D721Med (cell line): Measurements from ENCODE around the gene EPC1.

Source experiments
- DNase-seq: peaks from one replicate; pipeline ENCODE4 v3.0.0; 2011; ENCODE audit warnings: low spot score; ENCODE audit not compliant: insufficient read length
- FAIRE-seq: peaks from 2 replicates; lab custom pipeline; 2011; peaks lifted over from hg19 to GRCh38; lab: Jason Lieb, UNC
- TF ChIP-seq, protein P1 (sequence below): IDR thresholded peaks from 2 replicates; pipeline ENCODE4 v1.5.1; 2012; ENCODE audit warnings: mild to moderate bottlenecking, control low read depth; ENCODE audit not compliant: insufficient read depth; ENCODE audit errors: missing control alignments

The EPC1 gene

DNA sequence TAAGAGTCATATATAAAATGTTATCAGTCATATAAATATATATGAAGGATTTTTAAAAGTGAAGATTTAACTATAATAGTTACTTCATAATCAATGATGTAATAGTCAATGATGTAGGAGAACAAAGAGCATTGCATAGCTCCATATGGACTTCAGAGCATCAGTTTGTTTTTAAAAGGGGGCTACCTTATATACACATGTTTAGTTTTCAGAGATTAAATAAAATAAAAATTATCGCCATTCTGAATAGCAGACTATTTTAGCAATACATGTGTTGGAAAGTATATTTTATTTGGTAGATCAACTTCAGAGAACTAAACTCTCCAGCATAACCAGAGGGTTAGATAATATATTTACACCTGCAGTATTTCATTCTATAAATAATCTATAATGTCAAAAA, 29.1 kb upstream of the EPC1 start:
- FAIRE-seq (no peak), DNase-seq (no peak)
- TF ChIP-seq, protein P1, sequence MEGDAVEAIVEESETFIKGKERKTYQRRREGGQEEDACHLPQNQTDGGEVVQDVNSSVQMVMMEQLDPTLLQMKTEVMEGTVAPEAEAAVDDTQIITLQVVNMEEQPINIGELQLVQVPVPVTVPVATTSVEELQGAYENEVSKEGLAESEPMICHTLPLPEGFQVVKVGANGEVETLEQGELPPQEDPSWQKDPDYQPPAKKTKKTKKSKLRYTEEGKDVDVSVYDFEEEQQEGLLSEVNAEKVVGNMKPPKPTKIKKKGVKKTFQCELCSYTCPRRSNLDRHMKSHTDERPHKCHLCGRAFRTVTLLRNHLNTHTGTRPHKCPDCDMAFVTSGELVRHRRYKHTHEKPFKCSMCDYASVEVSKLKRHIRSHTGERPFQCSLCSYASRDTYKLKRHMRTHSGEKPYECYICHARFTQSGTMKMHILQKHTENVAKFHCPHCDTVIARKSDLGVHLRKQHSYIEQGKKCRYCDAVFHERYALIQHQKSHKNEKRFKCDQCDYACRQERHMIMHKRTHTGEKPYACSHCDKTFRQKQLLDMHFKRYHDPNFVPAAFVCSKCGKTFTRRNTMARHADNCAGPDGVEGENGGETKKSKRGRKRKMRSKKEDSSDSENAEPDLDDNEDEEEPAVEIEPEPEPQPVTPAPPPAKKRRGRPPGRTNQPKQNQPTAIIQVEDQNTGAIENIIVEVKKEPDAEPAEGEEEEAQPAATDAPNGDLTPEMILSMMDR, result no peak

DNA sequence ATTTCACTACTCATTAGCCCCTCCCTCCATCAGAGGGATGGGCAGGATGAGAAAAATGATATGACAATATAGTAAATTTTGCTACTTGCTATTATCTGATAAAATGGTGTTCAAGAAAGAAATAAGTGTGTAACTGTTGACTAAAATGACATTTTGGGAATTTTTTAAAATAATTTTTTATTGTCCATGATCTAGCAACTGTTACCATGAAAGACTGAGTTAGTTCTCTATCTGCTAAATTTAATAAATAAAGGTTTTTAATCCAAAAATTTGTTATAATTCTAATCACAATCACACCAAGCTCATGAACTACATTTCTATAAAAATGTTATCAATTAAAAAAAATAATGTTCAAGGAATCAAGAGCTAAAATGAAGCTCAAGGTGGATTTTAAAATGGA, 28.7 kb upstream of the EPC1 start:
- FAIRE-seq, result no peak
- DNase-seq, result no peak
- TF ChIP-seq, protein P1, result no peak

DNA sequence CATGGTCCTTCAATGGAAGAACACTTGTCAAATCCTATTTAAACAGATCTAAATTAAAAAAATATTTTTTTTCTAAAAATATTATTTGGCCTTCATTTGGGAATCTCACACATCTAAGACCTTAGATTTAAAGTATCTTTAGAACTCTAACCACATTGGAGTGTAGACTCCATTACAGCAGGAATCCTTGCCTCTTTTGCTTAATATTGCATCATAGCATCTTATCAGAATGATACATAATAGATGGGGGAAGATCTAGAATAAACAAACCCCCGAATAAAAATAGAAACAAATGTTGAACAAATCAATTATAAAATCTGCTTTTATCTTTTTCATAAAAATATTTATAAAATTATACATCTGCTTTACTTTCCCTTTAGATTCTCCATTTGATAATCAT, 27.6 kb upstream of the EPC1 start:
- no peak for FAIRE-seq
- TF ChIP-seq, protein P1, result no peak
- DNase-seq, result no peak

DNA sequence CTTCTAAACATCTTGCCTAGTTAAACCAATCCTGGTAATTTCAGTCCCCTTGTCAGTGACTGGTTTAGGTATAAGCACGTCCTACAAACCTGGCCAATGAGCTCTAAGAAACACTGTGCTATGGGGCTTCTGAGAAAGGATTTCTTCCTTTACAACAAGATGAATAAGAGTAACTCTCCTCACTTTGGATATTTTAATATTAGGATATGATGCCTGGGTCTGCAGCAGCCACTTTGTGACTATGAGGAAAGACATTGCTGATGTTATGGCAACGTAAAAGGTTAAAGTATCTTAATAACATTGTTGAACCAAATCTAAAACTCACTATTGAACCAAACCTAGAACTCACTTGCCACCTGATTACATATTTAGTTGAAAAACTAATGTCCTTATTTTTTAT, 26.5 kb upstream of the EPC1 start:
- TF ChIP-seq, protein P1, result no peak
- no peak for FAIRE-seq
- no peak for DNase-seq

DNA sequence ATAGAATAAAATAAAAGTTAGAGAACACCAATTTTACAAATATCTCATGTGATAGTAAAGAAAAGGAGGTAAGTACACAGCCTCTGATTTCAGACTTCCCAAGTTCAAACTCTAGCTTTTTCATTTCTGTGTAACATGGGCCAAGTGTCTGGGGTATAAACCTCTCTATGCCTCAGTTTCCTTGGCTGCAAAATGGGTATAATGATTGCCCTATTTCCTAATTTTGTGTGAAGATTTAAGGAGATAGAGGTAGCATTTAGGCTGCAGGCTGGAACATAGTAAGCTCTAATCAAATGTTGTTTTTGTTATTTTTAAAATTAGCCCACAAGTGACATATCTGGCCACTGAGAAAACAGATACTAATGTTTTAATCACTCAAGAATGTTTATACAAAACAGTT, 26.1 kb upstream of the EPC1 start:
- no peak for DNase-seq
- TF ChIP-seq, protein P1, result no peak
- FAIRE-seq, result no peak

DNA sequence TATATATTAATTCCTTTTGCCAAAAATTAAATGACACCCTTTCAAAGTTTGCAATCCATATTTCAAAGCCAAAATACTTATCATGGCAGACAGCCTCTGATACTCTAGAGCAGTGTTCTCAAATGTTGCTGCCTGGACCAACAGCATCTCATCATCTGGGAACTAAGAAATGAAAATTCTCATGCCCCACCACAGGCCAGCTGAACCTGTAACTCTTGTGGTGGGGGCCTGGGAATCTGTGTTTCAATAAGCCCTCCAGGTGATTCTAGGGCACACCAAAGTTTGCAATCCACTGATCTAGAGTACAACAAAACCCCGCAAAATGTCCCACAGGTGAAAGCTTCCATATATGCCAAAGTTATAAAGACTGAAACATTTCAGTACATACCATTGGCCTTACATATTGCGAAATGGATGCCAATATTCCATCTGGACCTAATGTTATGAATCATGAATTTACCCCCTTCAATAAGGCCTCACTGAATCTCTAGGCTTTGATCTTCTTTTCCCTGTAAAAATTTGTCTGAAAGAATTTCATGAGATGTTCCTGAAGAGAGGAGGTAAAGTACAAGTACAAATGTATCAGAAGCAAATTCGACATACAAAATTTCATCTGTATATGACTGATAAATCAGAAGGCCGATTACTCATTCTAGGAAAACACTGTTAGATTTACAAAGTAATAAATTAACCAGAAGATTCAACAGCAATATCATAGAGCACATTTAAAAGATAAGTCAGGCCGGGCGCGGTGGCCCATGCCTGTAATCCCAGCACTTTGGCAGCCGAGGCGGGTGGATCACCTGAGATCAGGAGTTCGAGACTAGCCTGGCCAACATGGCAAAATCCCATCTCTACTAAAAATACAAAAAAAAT, 25.3 kb upstream of the EPC1 start:
- TF ChIP-seq, protein P1, result no peak
- peak; percentile 53 for FAIRE-seq
- DNase-seq, result no peak

DNA sequence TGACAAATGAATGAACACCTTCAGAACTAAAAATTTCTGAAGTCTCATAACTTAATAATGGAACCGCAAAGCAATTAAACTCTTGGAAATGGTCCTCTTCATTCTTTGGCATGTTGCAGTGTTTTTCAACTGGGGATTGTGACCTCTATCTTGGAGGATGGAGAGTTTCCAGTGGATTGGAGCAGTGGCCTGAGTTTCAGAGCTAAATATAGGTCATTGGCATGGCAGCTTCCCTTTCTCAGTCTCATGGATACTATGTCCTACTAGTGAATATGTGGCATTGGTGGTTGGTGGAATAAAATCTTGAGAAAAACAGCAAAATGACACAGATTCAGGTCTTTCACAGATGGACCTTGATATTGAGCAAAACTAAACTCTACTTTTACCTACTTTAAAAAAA, 24.1 kb upstream of the EPC1 start:
- DNase-seq, result no peak
- TF ChIP-seq, protein P1, result no peak
- FAIRE-seq, result no peak
